ENCODE results near the gene PCSK6. TPM values are rescaled to one million over a fixed set of nuclear protein-coding genes. Genes with fewer than 3 reads are reported as not detected.

Gene PCSK6
- total RNA-seq, 1 donor from 2014 or later: 3.3 TPM

GRCh38 chr15:101523560-101523940 is 34.0 kb upstream of the PCSK6 start:
- intact Hi-C loops (cut with micrococcal nuclease): no loop called here

GRCh38 chr15:101522621-101523559 is 33.4 kb upstream of the PCSK6 start:
- intact Hi-C loops (cut with micrococcal nuclease): no loop called here

GRCh38 chr15:101522091-101522490 is 32.6 kb upstream of the PCSK6 start:
- intact Hi-C loops (cut with micrococcal nuclease): no loop called here

GRCh38 chr15:101521591-101521990 is 32.1 kb upstream of the PCSK6 start:
- intact Hi-C loops (cut with micrococcal nuclease): no loop called here

GRCh38 chr15:101521069-101521468 is 31.6 kb upstream of the PCSK6 start:
- intact Hi-C loops (cut with micrococcal nuclease): no loop called here

GRCh38 chr15:101520395-101520794 is 30.9 kb upstream of the PCSK6 start:
- intact Hi-C loops (cut with micrococcal nuclease): no loop called here

- intact Hi-C loops (cut with micrococcal nuclease): no loop called here
Observed at GRCh38 chr15:101517504-101517903, 28.0 kb upstream of the PCSK6 start.

GRCh38 chr15:101514318-101514717 is 24.8 kb upstream of the PCSK6 start:
- intact Hi-C loops (cut with micrococcal nuclease): no loop called here

GRCh38 chr15:101511717-101512116 is 22.2 kb upstream of the PCSK6 start:
- intact Hi-C loops (cut with micrococcal nuclease): no loop called here

- intact Hi-C loops (cut with micrococcal nuclease): no loop called here
Observed at GRCh38 chr15:101510212-101511197, 21.0 kb upstream of the PCSK6 start.

- intact Hi-C loops (cut with micrococcal nuclease): no loop called here
Observed at GRCh38 chr15:101509279-101509678, 19.8 kb upstream of the PCSK6 start.

- intact Hi-C loops (cut with micrococcal nuclease): no loop called here
Observed at GRCh38 chr15:101506491-101506890, 17.0 kb upstream of the PCSK6 start.

- intact Hi-C loops (cut with micrococcal nuclease): no loop called here
Observed at GRCh38 chr15:101505610-101506337, 16.3 kb upstream of the PCSK6 start.

- intact Hi-C loops (cut with micrococcal nuclease): loop anchor here (5.0 kb wide), 2 partner anchors 137 to 1168 kb away; no protein-coding TSS in a partner anchor
Observed at GRCh38 chr15:101504866-101505609, 15.5 kb upstream of the PCSK6 start.

GRCh38 chr15:101504373-101504772 is 14.9 kb upstream of the PCSK6 start:
- intact Hi-C loops (cut with micrococcal nuclease): loop anchor here (5.0 kb wide), 2 partner anchors 138 to 1167 kb away; no protein-coding TSS in a partner anchor

GRCh38 chr15:101503296-101503599 is 13.7 kb upstream of the PCSK6 start:
- intact Hi-C loops (cut with micrococcal nuclease): loop anchor here (5.0 kb wide), 2 partner anchors 139 to 1166 kb away; no protein-coding TSS in a partner anchor

GRCh38 chr15:101502572-101503295 is 13.2 kb upstream of the PCSK6 start:
- intact Hi-C loops (cut with micrococcal nuclease): loop anchor here (1.0 to 5.0 kb wide), 3 partner anchors 140 to 1165 kb away; no protein-coding TSS in a partner anchor

GRCh38 chr15:101501703-101502373 is 12.3 kb upstream of the PCSK6 start:
- intact Hi-C loops (cut with micrococcal nuclease): loop anchor here (1.0 to 5.0 kb wide), 3 partner anchors 140 to 1165 kb away; no protein-coding TSS in a partner anchor
